Vagina (tissue), 2 donors: ENCODE measurements around the gene COPS4. TPM values are rescaled to one million over a fixed set of nuclear protein-coding genes. Genes with fewer than 3 reads are reported as not detected.
A peak's percentile ranks its signal among the peaks of the same experiment; 100 is the strongest.
"Not testable (repeated sequence)": the region's sequence is repeated elsewhere in the genome, so short reads cannot be mapped to it uniquely, and the experiment has no call there.

ENCODE experiments used
- DNase-seq, 2 donors: peaks; one replicate each; pipeline ENCODE4 v3.0.0-alpha.2; 2017; ENCODE audit errors: extremely low spot score in 2 of 2
- H3K27ac ChIP-seq: fragments of 200-600 bp; sonication (generic); one replicate; pipeline ENCODE4 v1.5.1; 2019
- H3K27me3 ChIP-seq: fragments of 200-600 bp; sonication (generic); one replicate; pipeline ENCODE4 v1.5.1; 2019
- H3K36me3 ChIP-seq, 2 donors: fragments of 200-600 bp; sonication (generic); one replicate each; pipeline ENCODE4 v1.5.1; 2017 to 2019
- H3K4me1 ChIP-seq: fragments of 200-600 bp; sonication (generic); one replicate; pipeline ENCODE4 v1.5.1; 2019
- H3K4me3 ChIP-seq, 2 donors: fragments of 200-600 bp; sonication (generic); 1 replicate in 1 of 2; 2 replicates in 1 of 2; pipeline ENCODE4 v1.5.1; 2016 to 2019
- H3K9me3 ChIP-seq: fragments of 200-600 bp; sonication (generic); one replicate; pipeline ENCODE4 v1.5.1; 2019
- CTCF ChIP-seq, 3 experiments: fragments of 450-650 bp in 2 of 3; fragments of 200-600 bp in 1 of 3; sonication (generic) in 1 of 3; IDR thresholded peaks; one replicate each; pipeline ENCODE4 v1.5.1; 2017 to 2019; ENCODE audit warnings: antibody characterized with exemption in 3 of 3, mild to moderate bottlenecking in 2 of 3, moderate library complexity in 2 of 3
- POLR2A ChIP-seq, 2 donors: fragments of 450-650 bp; IDR thresholded peaks; one replicate each; pipeline ENCODE4 v1.6.1; 2017; ENCODE audit warnings: antibody characterized with exemption in 2 of 2, mild to moderate bottlenecking in 2 of 2, moderate library complexity in 2 of 2
- POLR2AphosphoS5 ChIP-seq, 2 donors: sonication (generic); formaldehyde crosslinking; IDR thresholded peaks; one replicate each; pipeline ENCODE4 v1.9.0; 2017; ENCODE audit warnings: antibody characterized with exemption in 2 of 2, mild to moderate bottlenecking in 2 of 2, low read depth in 1 of 2; ENCODE audit not compliant: insufficient read depth in 1 of 2
- intact Hi-C: fragments of 100-400 bp; cut with DNase I; formaldehyde crosslinking; loops from one replicate; pipeline ENCODE4 v1.15.1; 2023
- total RNA-seq: library from RNA; depleted of rRNA; stranded (reverse); fragments of >200 nt; gene quantifications from one replicate; pipeline ENCODE4 v1.2.3, GENCODE V29; 2016

COPS4 gene
- total RNA-seq, 1 donor from 2014 or later: 18.7 TPM

DNA sequence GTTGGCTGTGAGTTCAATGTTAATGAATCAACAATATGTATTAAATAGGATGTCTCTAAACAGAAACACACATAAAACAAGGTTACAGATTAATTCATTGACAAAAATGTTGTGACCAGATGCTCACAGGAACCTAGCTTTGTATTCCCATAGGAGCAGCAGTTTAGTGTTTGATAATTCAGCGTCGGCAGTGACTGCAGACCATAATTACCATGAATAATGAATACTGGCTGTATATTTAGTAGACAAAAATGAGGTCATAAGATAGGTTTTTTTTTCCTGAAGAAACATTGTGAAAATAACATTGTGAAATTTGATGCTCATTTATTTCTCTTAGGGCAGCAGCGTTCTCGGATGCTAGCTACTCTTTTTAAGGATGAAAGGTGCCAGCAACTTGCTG lies 27.8 kb downstream of the COPS4 start:
- no peak overlapping the region for H3K4me3 ChIP-seq
- no peak for DNase-seq
- H3K9me3 ChIP-seq: no peaks in the 10 kb centered on the region
- no peaks in the 10 kb centered on the region for H3K27me3 ChIP-seq
- intact Hi-C loops: no loop called here
- no peak for TF ChIP-seq POLR2AphosphoS5 (IDR thresholded peaks at IDR 0.05; ENCODE audit: insufficient read depth in 1 of 2, low read depth in 1 of 2)
- no peak for TF ChIP-seq POLR2A (IDR thresholded peaks at IDR 0.05)
- no peak for TF ChIP-seq CTCF (IDR thresholded peaks at IDR 0.05)
- no peak overlapping the region for H3K27ac ChIP-seq
- H3K4me1 ChIP-seq: no peaks in the 10 kb centered on the region
- H3K36me3 ChIP-seq: peaks cover 0 to 55% of the 10 kb centered on the region in 2 donors

DNA sequence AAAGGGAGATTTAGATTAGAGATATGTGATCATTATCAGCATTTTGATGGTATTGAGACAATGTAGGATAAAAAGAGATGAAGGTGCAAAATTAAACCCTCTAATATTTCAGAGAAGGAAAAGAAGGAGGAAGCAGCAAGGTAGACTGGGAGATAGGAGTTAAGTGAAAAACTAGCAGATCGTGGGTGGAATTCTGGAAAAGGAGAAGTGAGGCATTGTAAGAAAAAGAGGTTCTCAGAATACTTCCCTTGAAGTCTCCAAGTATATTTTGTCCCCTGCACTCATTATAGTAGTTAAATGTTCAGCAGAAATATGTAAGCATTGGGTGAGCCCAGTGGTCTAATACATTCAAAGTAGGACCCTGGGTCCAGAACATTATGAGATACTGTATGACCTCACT lies 30.3 kb downstream of the COPS4 start:
- no peak overlapping the region for H3K27ac ChIP-seq
- no peak for DNase-seq
- H3K36me3 ChIP-seq: peaks cover 0 to 60% of the 10 kb centered on the region in 2 donors
- intact Hi-C loops: no loop called here
- H3K4me3 ChIP-seq: no peak overlapping the region
- H3K4me1 ChIP-seq: no peaks in the 10 kb centered on the region
- no peaks in the 10 kb centered on the region for H3K27me3 ChIP-seq
- H3K9me3 ChIP-seq: no peaks in the 10 kb centered on the region
- TF ChIP-seq POLR2AphosphoS5 (IDR thresholded peaks at IDR 0.05; ENCODE audit: insufficient read depth in 1 of 2, low read depth in 1 of 2) (no peak), POLR2A (IDR thresholded peaks at IDR 0.05) (no peak), CTCF (IDR thresholded peaks at IDR 0.05) (no peak)

GRCh38 chr4:83067058-83067639 lies 32.2 kb downstream of the COPS4 start:
- intact Hi-C loops: no loop called here

GRCh38 chr4:83071116-83071515 lies 36.1 kb downstream of the COPS4 start:
- Histone ChIP-seq H3K4me1 (peaks cover 21% of the 10 kb centered on the region), H3K9me3 (no peaks in the 10 kb centered on the region), H3K4me3 (no peak overlapping the region), H3K27me3 (no peaks in the 10 kb centered on the region), H3K27ac (no peak overlapping the region), H3K36me3 (peaks cover 0 to 50% of the 10 kb centered on the region in 2 donors)
- intact Hi-C loops: no loop called here
- DNase-seq: no peak
- TF ChIP-seq POLR2A (IDR thresholded peaks at IDR 0.05) (no peak), POLR2AphosphoS5 (IDR thresholded peaks at IDR 0.05; ENCODE audit: insufficient read depth in 1 of 2, low read depth in 1 of 2) (no peak), CTCF (IDR thresholded peaks at IDR 0.05) (no peak)

More at GRCh38 chr4:83067058-83067639, 32.2 kb downstream of the COPS4 start:
- Histone ChIP-seq H3K4me3 (no peak overlapping the region), H3K36me3 (peaks cover 0 to 68% of the 10 kb centered on the region in 2 donors), H3K27me3 (no peaks in the 10 kb centered on the region), H3K9me3 (no peaks in the 10 kb centered on the region), H3K4me1 (no peaks in the 10 kb centered on the region), H3K27ac (no peak overlapping the region)
- DNase-seq: no peak
- TF ChIP-seq CTCF (IDR thresholded peaks at IDR 0.05) (no peak), POLR2AphosphoS5 (IDR thresholded peaks at IDR 0.05; ENCODE audit: insufficient read depth in 1 of 2, low read depth in 1 of 2) (no peak), POLR2A (IDR thresholded peaks at IDR 0.05) (no peak)

DNA sequence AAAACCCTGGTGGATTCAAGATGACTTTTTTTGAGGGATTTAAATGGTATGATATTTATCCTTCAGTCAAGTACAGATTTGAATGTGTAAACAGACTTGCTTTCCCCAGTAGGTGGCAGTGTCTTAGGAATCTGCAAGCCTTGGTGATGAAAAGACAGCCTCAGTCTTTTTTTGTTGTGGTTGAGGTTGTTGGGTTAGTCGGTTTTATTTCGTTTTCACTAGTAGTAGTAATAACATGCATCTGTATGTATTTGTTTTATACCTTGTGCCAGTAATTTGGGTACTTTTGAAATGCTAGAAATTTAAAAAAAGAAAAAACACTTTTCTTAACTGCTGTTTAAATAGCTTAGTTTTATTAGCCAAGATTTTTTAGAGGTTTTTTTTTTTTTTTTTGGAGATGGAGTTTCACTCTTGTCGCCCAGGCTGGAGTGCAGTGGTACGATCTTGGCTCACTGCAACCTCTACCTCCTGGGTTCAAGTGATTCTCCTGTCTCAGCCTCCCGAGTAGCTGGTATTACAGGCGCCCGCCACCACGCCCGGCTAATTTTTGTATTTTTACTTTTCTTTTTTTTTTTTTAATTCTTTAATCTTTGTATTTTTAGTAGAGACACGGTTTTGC lies 39.2 kb downstream of the COPS4 start:
- TF ChIP-seq POLR2AphosphoS5 (IDR thresholded peaks at IDR 0.05; ENCODE audit: insufficient read depth in 1 of 2, low read depth in 1 of 2) (peak in 1 of 2 donors; percentile 18), CTCF (IDR thresholded peaks at IDR 0.05) (peak; percentile 41 to 54 (median 52)), POLR2A (IDR thresholded peaks at IDR 0.05) (no peak)
- no peak for DNase-seq
- Histone ChIP-seq H3K27me3 (no peaks in the 10 kb centered on the region), H3K4me3 (no peak overlapping the region), H3K4me1 (peaks cover 24% of the 10 kb centered on the region), H3K36me3 (peaks cover 0 to 26% of the 10 kb centered on the region in 2 donors), H3K9me3 (no peaks in the 10 kb centered on the region), H3K27ac (peak overlapping the region; percentile 64)
- intact Hi-C loops: no loop called here

DNA sequence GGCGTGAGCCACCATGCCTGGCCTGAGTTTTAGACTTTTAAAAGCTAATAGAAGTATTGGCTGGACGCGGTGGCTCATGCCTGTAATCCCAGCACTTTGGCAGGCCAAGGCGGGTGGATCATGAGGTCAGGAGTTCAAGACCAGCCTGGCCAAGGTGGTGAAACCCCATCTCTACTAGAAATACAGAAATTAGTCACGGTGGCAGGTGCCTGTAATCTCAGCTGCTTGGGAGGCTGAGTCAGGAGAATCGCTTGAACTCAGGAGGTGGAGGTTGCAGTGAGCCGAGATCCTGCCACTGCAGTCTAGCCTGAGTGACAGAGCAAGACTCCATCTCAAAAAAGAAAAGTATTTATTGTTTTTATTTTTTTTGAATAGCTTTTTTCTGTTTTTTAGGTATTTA lies 39.8 kb downstream of the COPS4 start:
- Histone ChIP-seq H3K4me1 (peaks cover 24% of the 10 kb centered on the region), H3K36me3 (peaks cover 0 to 20% of the 10 kb centered on the region in 2 donors), H3K27ac (peak overlapping the region; percentile 64)
- intact Hi-C loops, H3K9me3 ChIP-seq, DNase-seq, H3K27me3 ChIP-seq, H3K4me3 ChIP-seq: not testable (repeated sequence)
